ENCODE results near the gene PGAP3.
A peak's percentile ranks its signal among the peaks of the same experiment; 100 is the strongest.
"Not testable (repeated sequence)": the region's sequence is repeated elsewhere in the genome, so short reads cannot be mapped to it uniquely, and the experiment has no call there.

The PGAP3 gene

GRCh38 chr17:39699157-39699817, 11.4 kb upstream of the PGAP3 start:
- not testable (repeated sequence) for DNase-seq

GRCh38 chr17:39697961-39698360, 10.1 kb upstream of the PGAP3 start:
- no peak for DNase-seq

- no peak for DNase-seq
These were observed 8.9 kb upstream of the PGAP3 start for GRCh38 chr17:39696731-39697130.

GRCh38 chr17:39695089-39695474, 7.2 kb upstream of the PGAP3 start:
- DNase-seq, result no peak

GRCh38 chr17:39694593-39694992, 6.7 kb upstream of the PGAP3 start:
- no peak for DNase-seq

GRCh38 chr17:39688945-39689344, 1.1 kb upstream of the PGAP3 start:
- DNase-seq, result no peak

- no peak for DNase-seq
These were observed 598 bp upstream of the PGAP3 start for GRCh38 chr17:39688475-39688835.

- no peak for DNase-seq
These were observed 734 bp downstream of the PGAP3 start for GRCh38 chr17:39687101-39687545.

- no peak for DNase-seq
These were observed 3.3 kb downstream of the PGAP3 start for GRCh38 chr17:39684369-39685192.

GRCh38 chr17:39683295-39683939, 4.4 kb downstream of the PGAP3 start:
- no peak for DNase-seq

- DNase-seq, result no peak
These were observed 8.2 kb downstream of the PGAP3 start for GRCh38 chr17:39679521-39680192.

GRCh38 chr17:39678340-39679116, 9.3 kb downstream of the PGAP3 start:
- DNase-seq, result no peak

GRCh38 chr17:39677542-39678339, 10.1 kb downstream of the PGAP3 start:
- peak in 17 of 56 donors; percentile 17 to 76 (median 40) for DNase-seq

- DNase-seq, result no peak
These were observed 10.8 kb downstream of the PGAP3 start for GRCh38 chr17:39677072-39677471.

- DNase-seq, result peak in 9 of 56 donors; percentile 14 to 52 (median 30)
These were observed 11.5 kb downstream of the PGAP3 start for GRCh38 chr17:39676198-39676819.

- no peak for DNase-seq
These were observed 12.3 kb downstream of the PGAP3 start for GRCh38 chr17:39675390-39676082.

- DNase-seq, result no peak
These were observed 13.0 kb downstream of the PGAP3 start for GRCh38 chr17:39674702-39675389.

GRCh38 chr17:39674179-39674578, 13.7 kb downstream of the PGAP3 start:
- DNase-seq, result no peak
